Skeletal muscle tissue (tissue), 1 donor: ENCODE data around the gene CDH22. TPM values are rescaled to one million over a fixed set of nuclear protein-coding genes. Genes with fewer than 3 reads are reported as not detected.

Experiments used
- total RNA-seq: library from RNA; depleted of rRNA; stranded (reverse); fragments of >200 nt; gene quantifications from one replicate; pipeline ENCODE4 v1.2.3, GENCODE V29; 2014

The CDH22 gene
- total RNA-seq, 1 donor from 2014 or later, result 0.52 TPM

Other genes starting within 250 kb of the CDH22 start
- 10.4 TPM for gene NCOA5, start 218.5 kb downstream of the CDH22 start, total RNA-seq
- 3.7 TPM for gene CD40, start 190.2 kb downstream of the CDH22 start, total RNA-seq
- 24.5 TPM for gene ELMO2, start 98.1 kb upstream of the CDH22 start, total RNA-seq
- 3.7 TPM for gene ZNF334, start 205.1 kb upstream of the CDH22 start, total RNA-seq
- gene OCSTAMP, start 242.2 kb upstream of the CDH22 start, total RNA-seq, result not detected